Measurements from ENCODE around the gene CRYGN. TPM values are rescaled to one million over a fixed set of nuclear protein-coding genes. Genes with fewer than 3 reads are reported as not detected.

Gene CRYGN
- total and polyA plus RNA-seq, 9 of the 15 experiments (the other 6 are each of a cell fraction or from before 2014, with no cell fraction given), result not detected

DNA sequence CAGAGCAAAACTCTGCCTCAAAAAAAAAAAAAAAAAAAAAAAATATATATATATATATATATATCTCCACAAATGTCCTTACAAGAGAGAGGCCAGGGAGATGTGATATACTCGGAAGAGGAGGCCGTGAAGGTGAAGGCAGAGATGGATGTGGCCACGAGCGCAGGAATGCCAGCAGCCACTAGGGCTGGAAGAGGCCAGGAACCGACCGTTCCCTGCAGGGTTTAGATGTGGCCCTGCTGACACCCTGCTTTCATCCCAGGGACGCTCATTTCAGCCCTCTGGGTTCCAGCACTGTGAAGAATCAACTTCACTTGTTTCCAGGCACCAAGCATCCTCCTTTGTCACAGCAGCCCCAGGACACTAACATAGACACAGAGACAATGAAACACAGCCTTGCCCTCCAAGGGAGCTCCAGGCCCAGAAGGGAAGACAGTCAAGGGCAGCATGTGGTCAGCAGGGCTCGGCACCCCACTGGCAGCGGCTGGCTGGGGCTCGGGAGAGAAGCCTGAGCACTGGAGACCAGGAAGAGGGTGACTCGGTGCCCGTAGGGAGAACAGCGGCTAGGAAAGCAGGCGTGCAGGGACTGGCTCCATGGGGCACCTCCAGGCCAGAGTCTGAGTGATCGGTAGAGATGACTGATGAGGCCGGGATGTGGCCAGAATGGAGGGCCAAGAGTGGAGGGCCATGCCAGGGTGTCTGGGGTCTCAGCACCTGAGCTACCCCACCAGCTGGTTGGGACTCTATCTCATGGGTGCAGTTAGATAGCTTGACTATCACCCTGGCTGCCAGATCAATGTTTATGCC lies 37.7 kb downstream of the CRYGN start:
- CTCF ChIA-PET (ENCODE audit: low intra/inter-chr PET ratio), result no interaction called here
- no TSS peak for BruUV-seq (replicated peaks)
- in situ Hi-C loops (cut with MboI), result no loop called here

GRCh38 chr7:151400626-151401315 lies 39.2 kb downstream of the CRYGN start:
- Histone ChIP-seq H3K36me3 (ENCODE audit: control insufficient read depth, insufficient read depth, low read length) (no peaks in the 10 kb centered on the region), H3K4me1 (replicated peaks in 1 of 2; ENCODE audit: control insufficient read depth in 2 of 2, insufficient read depth in 2 of 2, low read length in 2 of 2) (peaks cover 31 to 53% of the 10 kb centered on the region in 2 experiments), H3K79me2 (ENCODE audit: control insufficient read depth, insufficient read depth, low read length) (no peaks in the 10 kb centered on the region), H3K4me2 (ENCODE audit: insufficient read depth, low read length) (no peak overlapping the region), H3K27ac (ENCODE audit: extremely low read depth, low read depth, low read length) (no peak overlapping the region), H4K20me1 (replicated peaks; ENCODE audit: control insufficient read depth, insufficient read depth, low read length) (no peaks in the 10 kb centered on the region), H3K4me3 (no peak overlapping the region), H3K9me3 (replicated peaks; ENCODE audit: control insufficient read depth, insufficient read depth, low read depth, low read length) (peaks cover 9% of the 10 kb centered on the region), H3K9me1 (ENCODE audit: control insufficient read depth, insufficient read depth, low read length) (no peaks in the 10 kb centered on the region), H3K9ac (ENCODE audit: insufficient read depth in 1 of 2, low read depth in 2 of 2, low read length in 2 of 2) (no peak overlapping the region), H3K27me3 (ENCODE audit: control insufficient read depth in 2 of 2, insufficient read depth in 2 of 2, low read length in 2 of 2) (no peaks in the 10 kb centered on the region; a peak in 1 of 5 replicates), H2AFZ (ENCODE audit: low read depth, low read length) (no peak overlapping the region)
- TF ChIP-seq, protein P1, sequence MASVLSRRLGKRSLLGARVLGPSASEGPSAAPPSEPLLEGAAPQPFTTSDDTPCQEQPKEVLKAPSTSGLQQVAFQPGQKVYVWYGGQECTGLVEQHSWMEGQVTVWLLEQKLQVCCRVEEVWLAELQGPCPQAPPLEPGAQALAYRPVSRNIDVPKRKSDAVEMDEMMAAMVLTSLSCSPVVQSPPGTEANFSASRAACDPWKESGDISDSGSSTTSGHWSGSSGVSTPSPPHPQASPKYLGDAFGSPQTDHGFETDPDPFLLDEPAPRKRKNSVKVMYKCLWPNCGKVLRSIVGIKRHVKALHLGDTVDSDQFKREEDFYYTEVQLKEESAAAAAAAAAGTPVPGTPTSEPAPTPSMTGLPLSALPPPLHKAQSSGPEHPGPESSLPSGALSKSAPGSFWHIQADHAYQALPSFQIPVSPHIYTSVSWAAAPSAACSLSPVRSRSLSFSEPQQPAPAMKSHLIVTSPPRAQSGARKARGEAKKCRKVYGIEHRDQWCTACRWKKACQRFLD (CRISPR knock-in tag; IDR thresholded peaks at IDR 0.05), result no peak
- TF ChIP-seq BMI1 (IDR thresholded peaks at IDR 0.05; ENCODE audit: low read length) (no peak), CEBPB (tag; IDR thresholded peaks at IDR 0.05) (no peak), ZNF79 (CRISPR knock-in tag; IDR thresholded peaks at IDR 0.05; ENCODE audit: low read depth) (no peak), SRF (CRISPR knock-in tag; IDR thresholded peaks at IDR 0.05) (no peak), NCOR1 (IDR thresholded peaks at IDR 0.05) (no peak), ZNF24 (IDR thresholded peaks at IDR 0.05) (no peak), KAT2B (IDR thresholded peaks at IDR 0.05; ENCODE audit: low read depth, low read length) (no peak), ZNF354B (CRISPR knock-in tag; IDR thresholded peaks at IDR 0.05) (no peak)
- ATAC-seq (no peak), DNase-seq (ENCODE audit: extremely low read depth in 1 of 4, low spot score in 3 of 4) (no peak), FAIRE-seq (no peak)
- ChIA-PET CTCF (ENCODE audit: low intra/inter-chr PET ratio) (no interaction called here), POLR2A (interaction anchor here (1.6 kb wide), 1 partner anchor 12 kb away, joined by 3 read pairs; no protein-coding TSS in a partner anchor)
- in situ Hi-C loops (cut with MboI) (no loop called here), intact Hi-C loops (cut with micrococcal nuclease) (no loop called here)
- BruUV-seq (replicated peaks), result no TSS peak
- 44% methylated on average over 14 of the region's 14 CpGs for WGBS (ENCODE audit: insufficient coverage, low coverage, missing lambda C conversion rate)

More for the DNA sequence above, 37.7 kb downstream of the CRYGN start:
- H3K9ac ChIP-seq (ENCODE audit: insufficient read depth in 1 of 2, low read depth in 2 of 2, low read length in 2 of 2), result peak overlapping the region in 1 of 2 experiments; percentile 23; a peak in 1 of 4 replicates
- peak in 1 of 4 experiments; percentile 32 for DNase-seq (ENCODE audit: extremely low read depth in 1 of 4, low spot score in 3 of 4)
- H3K4me3 ChIP-seq, result no peak overlapping the region
- WGBS (ENCODE audit: insufficient coverage, low coverage, missing lambda C conversion rate), result 63% methylated on average over 16 of the region's 16 CpGs
- intact Hi-C loops (cut with micrococcal nuclease), result no loop called here
- no peaks in the 10 kb centered on the region for H3K79me2 ChIP-seq (ENCODE audit: control insufficient read depth, insufficient read depth, low read length)
- no peak overlapping the region for H3K27ac ChIP-seq (ENCODE audit: extremely low read depth, low read depth, low read length)
- POLR2A ChIA-PET, result interaction anchor here (1.0 kb wide), 1 partner anchor 35 kb away, joined by 3 read pairs; no protein-coding TSS in a partner anchor
- H4K20me1 ChIP-seq (replicated peaks; ENCODE audit: control insufficient read depth, insufficient read depth, low read length), result no peaks in the 10 kb centered on the region
- peak; percentile 13; the same call in 1 of the 3 replicates for ATAC-seq
- peak overlapping the region; percentile 20; the same call in 1 of the 2 replicates for H2AFZ ChIP-seq (ENCODE audit: low read depth, low read length)
- H3K9me3 ChIP-seq (replicated peaks; ENCODE audit: control insufficient read depth, insufficient read depth, low read depth, low read length), result peaks cover 9% of the 10 kb centered on the region
- TF ChIP-seq BCOR (IDR thresholded peaks at IDR 0.05) (peak; percentile 37; the same call in 1 of the 2 replicates), ZNF324 (CRISPR knock-in tag; IDR thresholded peaks at IDR 0.05) (no peak)
- peaks cover 27 to 50% of the 10 kb centered on the region in 2 experiments for H3K4me1 ChIP-seq (replicated peaks in 1 of 2; ENCODE audit: control insufficient read depth in 2 of 2, insufficient read depth in 2 of 2, low read length in 2 of 2)
- no peaks in the 10 kb centered on the region; a peak in 1 of 5 replicates for H3K27me3 ChIP-seq (ENCODE audit: control insufficient read depth in 2 of 2, insufficient read depth in 2 of 2, low read length in 2 of 2)
- no peak overlapping the region for H3K4me2 ChIP-seq (ENCODE audit: insufficient read depth, low read length)
- H3K36me3 ChIP-seq (ENCODE audit: control insufficient read depth, insufficient read depth, low read length), result no peaks in the 10 kb centered on the region
- no peaks in the 10 kb centered on the region for H3K9me1 ChIP-seq (ENCODE audit: control insufficient read depth, insufficient read depth, low read length)
- FAIRE-seq, result no peak
